ENCODE results near the gene DNMT1.
A peak's percentile ranks its signal among the peaks of the same experiment; 100 is the strongest.

The DNMT1 gene

DNA sequence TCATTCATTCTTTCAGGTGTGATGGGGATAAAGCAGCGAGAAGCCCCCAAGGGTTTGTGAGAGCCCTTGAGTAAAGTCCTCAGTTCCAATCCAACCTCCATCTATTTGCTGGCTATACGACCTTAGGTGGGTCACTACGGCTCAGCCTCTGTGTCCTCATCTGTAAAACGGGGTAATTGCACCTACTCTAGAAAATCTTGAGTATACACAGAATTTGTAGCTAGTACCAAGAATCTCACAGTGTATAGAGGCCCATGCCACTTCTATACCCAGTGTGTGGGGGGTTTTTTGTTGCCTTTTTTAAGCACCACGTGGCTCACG, 406 bp upstream of the DNMT1 start:
- Histone ChIP-seq H3K36me3 (no peaks in the 10 kb centered on the region), H3K4me3 (peak overlapping the region; percentile 82 to 84), H3K9me3 (no peaks in the 10 kb centered on the region), H3K27me3 (no peaks in the 10 kb centered on the region), H3K4me1 (peaks cover 0 to 22% (median 13%) of the 10 kb centered on the region in 4 donors), H3K27ac (peak overlapping the region; percentile 81 to 87)
- intact Hi-C loops (cut with DNase I; ENCODE audit: low total_unique reads): loop anchor here (10.0 kb wide), 1 partner anchor 90 kb away; the partner anchor contains the start of genes ANGPTL6 and PPAN
- DNase-seq: no peak
- TF ChIP-seq, protein P1, sequence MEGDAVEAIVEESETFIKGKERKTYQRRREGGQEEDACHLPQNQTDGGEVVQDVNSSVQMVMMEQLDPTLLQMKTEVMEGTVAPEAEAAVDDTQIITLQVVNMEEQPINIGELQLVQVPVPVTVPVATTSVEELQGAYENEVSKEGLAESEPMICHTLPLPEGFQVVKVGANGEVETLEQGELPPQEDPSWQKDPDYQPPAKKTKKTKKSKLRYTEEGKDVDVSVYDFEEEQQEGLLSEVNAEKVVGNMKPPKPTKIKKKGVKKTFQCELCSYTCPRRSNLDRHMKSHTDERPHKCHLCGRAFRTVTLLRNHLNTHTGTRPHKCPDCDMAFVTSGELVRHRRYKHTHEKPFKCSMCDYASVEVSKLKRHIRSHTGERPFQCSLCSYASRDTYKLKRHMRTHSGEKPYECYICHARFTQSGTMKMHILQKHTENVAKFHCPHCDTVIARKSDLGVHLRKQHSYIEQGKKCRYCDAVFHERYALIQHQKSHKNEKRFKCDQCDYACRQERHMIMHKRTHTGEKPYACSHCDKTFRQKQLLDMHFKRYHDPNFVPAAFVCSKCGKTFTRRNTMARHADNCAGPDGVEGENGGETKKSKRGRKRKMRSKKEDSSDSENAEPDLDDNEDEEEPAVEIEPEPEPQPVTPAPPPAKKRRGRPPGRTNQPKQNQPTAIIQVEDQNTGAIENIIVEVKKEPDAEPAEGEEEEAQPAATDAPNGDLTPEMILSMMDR (IDR thresholded peaks at IDR 0.05): no peak

DNA sequence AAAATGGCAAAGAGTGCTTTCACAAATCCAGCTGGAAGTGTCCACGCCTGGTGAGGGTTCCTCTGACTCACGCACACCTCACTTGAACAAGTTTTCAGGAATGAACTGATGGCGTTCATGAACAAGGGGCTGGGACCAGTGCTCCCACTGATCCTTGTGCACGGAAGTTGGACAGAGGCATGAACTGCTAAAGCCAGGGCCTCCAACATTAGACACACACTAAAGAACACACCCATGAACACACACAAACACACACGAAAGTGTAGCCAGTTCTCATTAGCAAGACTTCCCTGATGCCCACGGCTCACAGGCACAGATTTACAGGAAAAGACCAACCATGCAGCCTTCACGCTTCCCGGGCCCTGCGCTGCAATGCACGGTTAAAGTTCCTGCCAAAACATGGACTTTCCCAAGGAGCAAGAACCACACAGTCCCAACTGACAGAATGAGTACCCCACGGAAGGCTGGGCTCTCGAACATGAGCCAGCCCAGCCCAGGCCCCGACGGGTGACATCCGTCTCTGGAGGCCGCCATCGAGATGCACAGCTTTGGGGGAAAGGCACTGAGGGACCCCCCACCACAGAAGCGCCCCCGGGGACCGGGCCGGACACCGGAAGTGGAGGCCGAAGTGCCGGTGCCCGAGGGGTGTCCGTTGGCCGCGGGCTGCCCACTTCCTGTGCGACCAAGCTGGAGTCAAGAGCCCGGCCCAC, 808 bp downstream of the DNMT1 start:
- Histone ChIP-seq H3K4me1 (peaks cover 0 to 22% (median 13%) of the 10 kb centered on the region in 4 donors), H3K27ac (peak overlapping the region; percentile 81 to 87), H3K27me3 (no peaks in the 10 kb centered on the region), H3K4me3 (peak overlapping the region; percentile 82 to 84), H3K9me3 (no peaks in the 10 kb centered on the region), H3K36me3 (no peaks in the 10 kb centered on the region)
- intact Hi-C loops (cut with DNase I; ENCODE audit: low total_unique reads): loop anchor here (10.0 kb wide), 1 partner anchor 89 kb away; the partner anchor contains the start of genes ANGPTL6 and PPAN
- peak in 1 of 2 donors; percentile 30 for DNase-seq
- TF ChIP-seq, protein P1 (IDR thresholded peaks at IDR 0.05): no peak

DNA sequence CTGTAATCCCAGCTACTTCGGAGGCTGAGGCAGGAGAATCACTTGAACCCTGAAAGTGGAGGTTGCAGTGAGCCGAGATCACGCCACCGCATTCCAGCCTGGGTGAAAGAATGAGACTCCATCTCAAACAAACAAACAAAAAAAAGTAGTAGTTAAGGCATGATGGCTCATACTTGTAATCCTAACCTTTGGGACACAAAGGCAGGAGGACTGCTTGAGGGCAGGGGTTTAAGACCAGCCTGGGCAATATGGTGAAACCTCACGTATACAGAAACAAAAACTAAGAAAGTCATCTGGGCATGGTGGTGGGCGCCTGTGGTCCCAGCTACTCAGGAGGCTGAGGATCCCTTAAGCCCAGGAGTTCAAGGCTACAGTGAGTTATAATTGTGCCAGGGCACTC, 1.8 kb downstream of the DNMT1 start:
- Histone ChIP-seq H3K27ac (no peak overlapping the region), H3K4me3 (no peak overlapping the region), H3K27me3 (no peaks in the 10 kb centered on the region), H3K9me3 (no peaks in the 10 kb centered on the region), H3K4me1 (peaks cover 0 to 22% (median 13%) of the 10 kb centered on the region in 4 donors), H3K36me3 (no peaks in the 10 kb centered on the region)
- intact Hi-C loops (cut with DNase I; ENCODE audit: low total_unique reads): loop anchor here (10.0 kb wide), 1 partner anchor 88 kb away; the partner anchor contains the start of genes ANGPTL6 and PPAN
- TF ChIP-seq, protein P1 (IDR thresholded peaks at IDR 0.05): no peak
- no peak for DNase-seq

DNA sequence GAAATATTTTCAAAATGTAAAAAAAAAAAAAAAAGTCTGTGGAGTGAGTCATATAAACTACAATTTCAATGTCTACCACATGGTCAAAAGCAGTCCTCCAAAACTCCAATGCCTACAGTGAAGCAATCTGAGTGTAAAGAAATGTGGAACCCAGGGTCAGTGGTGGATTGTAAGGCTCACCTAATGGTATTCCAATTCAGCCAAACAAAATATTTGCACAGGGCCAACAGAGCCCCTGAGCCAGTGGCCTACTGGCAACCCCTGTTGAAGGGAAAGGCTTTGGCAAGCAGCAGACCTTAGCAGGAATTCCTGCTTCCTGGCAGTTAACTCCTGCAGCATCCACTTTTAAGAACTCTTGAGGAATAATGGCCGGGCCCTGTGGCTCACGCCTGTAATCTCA, 3.4 kb downstream of the DNMT1 start:
- H3K9me3 ChIP-seq: no peaks in the 10 kb centered on the region
- intact Hi-C loops (cut with DNase I; ENCODE audit: low total_unique reads): loop anchor here (10.0 kb wide), 1 partner anchor 87 kb away; the partner anchor contains the start of genes ANGPTL6 and PPAN
- DNase-seq: peak; percentile 28 to 72
- no peak overlapping the region for H3K27ac ChIP-seq
- no peak overlapping the region for H3K4me3 ChIP-seq
- TF ChIP-seq, protein P1 (IDR thresholded peaks at IDR 0.05): no peak
- H3K36me3 ChIP-seq: peaks cover under 1 to 3% (median under 1%) of the 10 kb centered on the region in 3 donors
- H3K4me1 ChIP-seq: peaks cover 0 to 22% (median 13%) of the 10 kb centered on the region in 4 donors
- H3K27me3 ChIP-seq: no peaks in the 10 kb centered on the region

DNA sequence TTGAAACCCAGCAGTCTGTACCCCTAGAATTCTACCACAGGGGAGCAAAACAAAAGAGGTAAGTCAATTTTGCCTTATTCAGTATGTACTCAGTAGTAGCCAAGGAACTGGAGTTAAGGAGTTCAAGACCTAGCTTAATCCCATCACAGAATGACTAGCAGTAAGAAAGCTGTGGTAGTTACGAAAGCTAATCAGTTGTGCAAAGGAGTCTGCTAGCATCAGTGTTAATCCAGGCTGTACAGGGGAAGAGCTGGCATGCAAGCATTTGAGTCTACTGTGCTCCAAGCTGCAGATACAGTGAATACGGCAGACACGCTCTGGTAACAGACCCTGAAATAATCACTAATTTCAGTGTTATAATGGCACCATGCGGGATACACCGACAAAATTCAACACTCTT, 4.7 kb downstream of the DNMT1 start:
- DNase-seq: no peak
- Histone ChIP-seq H3K4me3 (no peak overlapping the region), H3K4me1 (peaks cover 0 to 19% (median 11%) of the 10 kb centered on the region in 4 donors), H3K27ac (no peak overlapping the region), H3K9me3 (no peaks in the 10 kb centered on the region), H3K27me3 (no peaks in the 10 kb centered on the region), H3K36me3 (peaks cover 6 to 14% (median 7%) of the 10 kb centered on the region in 3 donors)
- TF ChIP-seq, protein P1 (IDR thresholded peaks at IDR 0.05): no peak
- intact Hi-C loops (cut with DNase I; ENCODE audit: low total_unique reads): loop anchor here (10.0 kb wide), 1 partner anchor 85 kb away; the partner anchor contains the start of genes ANGPTL6 and PPAN

Data from tibial artery (tissue), 4 donors.